IPS-15b (cell line): Measurements from ENCODE around the gene EEFSEC.

Experiments
- H3K27me3 ChIP-seq: one replicate; pipeline ENCODE4 v1.6.1; 2013; ENCODE audit warnings: low read length; ENCODE audit not compliant: control insufficient read depth, insufficient read depth
- H3K36me3 ChIP-seq: one replicate; pipeline ENCODE4 v1.6.1; 2013; ENCODE audit warnings: low read length; ENCODE audit not compliant: control insufficient read depth, insufficient read depth
- H3K4me1 ChIP-seq: one replicate; pipeline ENCODE4 v1.6.1; 2013; ENCODE audit warnings: mild to moderate bottlenecking, low read length; ENCODE audit not compliant: control insufficient read depth, insufficient read depth
- H3K4me3 ChIP-seq: one replicate; pipeline ENCODE4 v1.5.1; 2013; ENCODE audit warnings: low read depth, low read length
- H3K9ac ChIP-seq: one replicate; pipeline ENCODE4 v1.6.1; 2013; ENCODE audit warnings: low read depth, mild to moderate bottlenecking, low read length
- H3K9me3 ChIP-seq: one replicate; pipeline ENCODE4 v1.6.1; 2013; ENCODE audit warnings: mild to moderate bottlenecking, low read length; ENCODE audit not compliant: control insufficient read depth, insufficient read depth

The EEFSEC gene

DNA sequence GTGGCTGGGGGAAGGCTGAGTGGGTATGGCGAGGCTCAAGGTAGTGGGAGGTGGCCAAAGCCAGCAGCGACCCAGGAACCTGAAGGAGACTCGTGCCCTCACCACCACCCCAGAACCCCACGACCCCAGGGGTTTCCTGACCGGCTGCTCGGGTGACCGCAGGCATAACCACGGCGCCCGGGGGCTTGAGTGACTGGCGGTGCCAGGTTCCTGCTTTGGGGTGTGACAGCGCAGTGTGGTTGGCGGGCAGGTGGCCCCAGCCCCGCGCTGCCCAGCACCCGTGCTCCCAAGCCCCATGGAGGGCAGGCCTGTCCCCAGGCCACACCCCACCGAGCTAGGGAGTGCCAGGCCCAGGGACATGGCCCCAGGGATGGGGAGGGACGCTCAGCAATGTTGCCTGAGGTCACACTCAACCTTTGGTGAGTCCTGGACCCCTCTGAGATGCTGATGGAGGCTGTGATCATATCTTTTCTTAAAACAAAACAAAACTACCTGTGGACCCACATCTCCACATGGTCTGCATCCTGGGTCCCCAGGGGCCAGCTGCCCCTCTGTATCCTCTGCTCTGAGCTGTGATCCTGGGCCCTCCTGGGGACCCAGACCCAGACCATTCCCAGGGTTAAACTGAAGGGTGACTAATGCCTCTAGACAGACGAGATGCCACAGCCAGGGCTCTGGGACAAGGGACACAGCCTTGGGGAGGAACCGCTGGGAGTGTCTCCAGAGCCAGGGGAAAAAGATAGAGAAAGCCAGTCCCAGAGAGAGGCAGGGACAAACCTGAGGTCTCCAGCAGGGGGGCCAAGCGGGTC lies 300.4 kb downstream of the EEFSEC start:
- Histone ChIP-seq H3K27me3 (peaks cover 9% of the 10 kb centered on the region), H3K4me3 (no peak overlapping the region), H3K4me1 (no peaks in the 10 kb centered on the region), H3K9me3 (no peaks in the 10 kb centered on the region), H3K36me3 (no peaks in the 10 kb centered on the region), H3K9ac (no peak overlapping the region)

DNA sequence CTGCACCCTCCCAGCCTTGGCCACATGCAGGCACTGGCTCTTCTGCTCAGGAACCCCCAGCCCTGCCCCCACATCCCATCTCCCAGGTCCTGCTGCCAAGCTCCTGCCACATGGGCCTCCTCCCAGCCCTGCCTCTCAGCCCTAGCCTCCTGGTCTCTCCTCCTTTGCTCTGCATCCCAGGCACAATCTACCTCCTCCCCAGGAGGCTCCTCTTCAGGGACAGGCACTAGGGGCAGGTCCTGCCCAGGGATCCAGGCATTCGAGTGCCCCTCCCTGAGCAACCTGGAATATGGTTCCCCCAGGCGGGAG lies 301.0 kb downstream of the EEFSEC start:
- H3K9ac ChIP-seq, result no peak overlapping the region
- no peaks in the 10 kb centered on the region for H3K9me3 ChIP-seq
- H3K36me3 ChIP-seq, result no peaks in the 10 kb centered on the region
- no peaks in the 10 kb centered on the region for H3K4me1 ChIP-seq
- no peak overlapping the region for H3K4me3 ChIP-seq
- peaks cover 9% of the 10 kb centered on the region for H3K27me3 ChIP-seq

DNA sequence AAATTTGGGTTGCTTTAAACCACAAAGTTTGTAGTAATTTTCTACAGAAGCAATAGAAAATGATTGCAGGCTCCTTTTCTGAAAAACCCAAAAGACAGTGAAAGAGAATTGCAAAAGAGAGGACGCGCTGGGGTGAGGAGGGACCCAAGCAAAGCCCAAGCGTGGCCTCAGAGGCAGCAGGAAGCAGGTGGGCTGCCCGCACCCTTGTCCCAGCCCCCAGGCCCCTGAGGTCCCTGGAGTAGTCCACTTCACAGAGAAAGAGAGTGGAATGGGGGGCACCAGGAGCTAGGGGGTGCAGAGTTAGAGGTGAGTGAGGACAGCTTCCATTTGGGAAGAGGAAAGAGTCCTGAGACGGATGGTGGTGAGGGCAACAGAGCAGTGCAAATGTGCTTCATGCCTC lies 301.8 kb downstream of the EEFSEC start:
- Histone ChIP-seq H3K36me3 (no peaks in the 10 kb centered on the region), H3K4me1 (no peaks in the 10 kb centered on the region), H3K27me3 (peaks cover 9% of the 10 kb centered on the region), H3K9me3 (no peaks in the 10 kb centered on the region), H3K9ac (no peak overlapping the region), H3K4me3 (no peak overlapping the region)

DNA sequence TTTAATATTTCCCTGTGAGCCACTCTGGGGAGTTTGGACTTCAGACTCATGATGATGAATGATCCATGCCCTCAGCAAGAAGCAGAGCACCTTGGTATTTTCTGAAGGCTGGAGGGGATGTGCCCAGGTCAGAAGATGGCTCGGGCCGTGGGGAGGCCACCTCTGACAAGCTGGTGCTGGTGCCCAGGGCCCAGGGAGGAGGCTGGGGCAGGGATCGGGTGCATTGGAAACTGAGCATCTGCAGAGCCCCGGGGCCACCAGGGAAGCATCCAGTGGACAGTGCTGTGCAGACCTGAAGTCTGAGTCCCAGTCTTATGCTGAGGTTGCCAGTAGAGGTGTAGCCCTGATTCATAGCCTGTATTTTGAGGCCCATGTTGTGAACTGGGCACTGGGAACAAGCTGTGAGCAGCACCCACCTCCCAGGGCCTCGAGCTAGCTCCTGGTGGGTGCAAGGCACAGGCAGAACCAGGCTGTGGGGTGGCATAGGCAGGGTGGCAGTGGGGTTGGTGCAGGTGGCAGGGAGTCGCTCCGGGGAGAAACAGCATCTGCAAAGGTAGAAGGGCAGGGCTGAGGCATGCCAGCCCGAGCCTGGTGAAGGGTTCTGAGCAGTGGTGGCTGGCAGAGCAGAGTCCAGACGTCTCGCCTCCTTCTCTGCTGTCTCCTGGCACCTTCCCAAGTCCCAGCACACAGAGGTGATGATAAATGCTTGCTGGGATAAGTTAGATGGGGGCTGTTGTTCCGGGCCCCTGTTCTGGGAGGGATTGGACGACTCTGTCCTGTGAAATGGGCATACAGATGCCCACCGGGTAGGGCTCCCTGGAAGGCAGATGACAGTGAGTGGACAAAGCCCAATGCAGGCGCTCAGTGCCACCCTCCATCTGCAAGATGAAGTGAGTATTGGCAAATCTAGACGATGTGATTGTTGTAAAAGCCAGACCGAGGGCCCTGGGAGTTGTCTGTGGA lies 302.8 kb downstream of the EEFSEC start:
- no peak overlapping the region for H3K9ac ChIP-seq
- no peaks in the 10 kb centered on the region for H3K36me3 ChIP-seq
- no peaks in the 10 kb centered on the region for H3K9me3 ChIP-seq
- peaks cover 7% of the 10 kb centered on the region for H3K27me3 ChIP-seq
- H3K4me3 ChIP-seq, result no peak overlapping the region
- H3K4me1 ChIP-seq, result no peaks in the 10 kb centered on the region

DNA sequence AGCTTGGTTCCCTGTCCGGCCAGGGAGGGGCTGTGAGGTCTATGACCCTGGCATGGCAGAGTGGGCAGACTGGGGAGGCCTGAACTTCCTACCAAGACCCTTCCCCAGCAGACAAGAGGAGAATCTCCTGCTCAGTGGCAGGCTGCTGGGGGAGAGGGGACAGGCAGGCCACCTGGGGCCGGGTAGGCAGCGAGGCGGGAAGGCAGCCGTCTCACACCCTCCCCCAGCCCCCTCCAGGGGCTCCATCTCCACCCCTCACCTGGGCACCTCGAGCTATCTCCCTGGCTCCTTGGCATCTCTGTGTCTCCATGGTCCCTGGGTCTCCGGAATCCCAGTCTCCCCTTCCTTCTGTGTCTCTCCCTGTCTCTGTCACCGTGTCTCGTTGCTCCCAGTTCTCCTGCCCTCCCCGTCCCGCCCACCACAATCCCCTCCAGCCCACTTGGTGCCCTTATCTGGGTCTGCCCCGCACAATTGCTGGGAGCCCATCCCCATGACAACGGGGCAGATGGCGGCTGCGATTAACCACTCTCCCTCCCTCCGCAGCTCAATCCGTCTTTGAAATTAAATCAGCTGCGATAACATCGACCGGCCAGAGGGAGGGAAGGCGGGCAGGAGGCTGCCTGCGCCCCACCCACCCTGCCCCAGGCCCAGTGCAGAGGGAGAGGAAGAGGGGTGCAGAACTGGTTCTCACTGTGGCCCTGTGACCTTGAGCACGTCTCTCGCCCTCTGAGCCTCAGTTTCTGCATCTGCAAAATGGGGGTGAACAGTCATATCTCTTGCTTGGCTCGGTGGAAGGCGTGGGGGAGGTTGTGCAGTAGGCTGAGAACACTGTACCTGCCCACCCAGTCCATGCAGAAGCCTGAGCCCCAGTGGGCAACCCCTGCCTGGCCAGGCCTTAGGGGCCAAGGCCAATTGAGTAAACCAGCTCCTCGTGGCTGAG lies 303.8 kb downstream of the EEFSEC start:
- Histone ChIP-seq H3K9me3 (no peaks in the 10 kb centered on the region), H3K9ac (no peak overlapping the region), H3K27me3 (peaks cover 7% of the 10 kb centered on the region), H3K36me3 (no peaks in the 10 kb centered on the region), H3K4me1 (no peaks in the 10 kb centered on the region), H3K4me3 (no peak overlapping the region)

DNA sequence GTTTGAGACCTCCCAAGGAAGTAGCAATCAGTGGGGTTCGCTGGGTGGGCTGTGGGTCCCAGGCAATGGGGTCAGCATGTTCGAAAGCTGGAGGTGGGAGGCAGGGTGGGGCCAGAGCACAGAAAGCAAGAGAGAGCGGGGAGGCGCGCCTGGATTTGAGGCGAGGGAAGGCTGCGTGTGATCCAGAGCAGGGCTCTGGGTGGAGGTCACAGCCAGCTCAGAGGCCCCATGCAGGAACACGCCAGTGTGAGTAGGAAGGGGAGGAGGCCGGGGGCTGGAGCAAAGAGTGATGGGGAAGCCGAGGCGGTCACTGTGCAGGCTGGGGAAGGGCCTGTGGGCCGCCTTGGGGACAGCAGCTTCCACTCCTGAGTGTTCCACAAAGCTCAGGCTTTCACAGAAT lies 304.7 kb downstream of the EEFSEC start:
- Histone ChIP-seq H3K9ac (no peak overlapping the region), H3K4me3 (no peak overlapping the region), H3K4me1 (no peaks in the 10 kb centered on the region), H3K9me3 (no peaks in the 10 kb centered on the region), H3K36me3 (no peaks in the 10 kb centered on the region), H3K27me3 (peaks cover 7% of the 10 kb centered on the region)
